Calu3 (cell line): ENCODE results near the gene SLC8A1. TPM values are rescaled to one million over a fixed set of nuclear protein-coding genes. Genes with fewer than 3 reads are reported as not detected.

ENCODE experiments used
- BruUV-seq: library from RNA; stranded (reverse); fragments of 400-500 nt; replicated peaks from 2 replicates; lab custom pipeline; 2021; lab: Mats Ljungman, UMichigan
- CTCF ChIA-PET: fragments of 300-600 bp; sonication (Branson Sonifier 250); formaldehyde crosslinking; loops from one replicate; lab custom pipeline; 2022; ENCODE audit warnings: antibody characterized with exemption; lab: Charles Lee
- DNase-seq: peaks from one replicate; pipeline ENCODE4 v3.0.0; 2022
- H3K27ac Mint-ChIP-seq: one replicate; pipeline ENCODE4 v1.8.0; 2022; ENCODE audit warnings: mixed read lengths; ENCODE audit not compliant: unreplicated experiment
- H3K27me3 Mint-ChIP-seq: one replicate; pipeline ENCODE4 v1.8.0; 2022; ENCODE audit warnings: mixed read lengths; ENCODE audit not compliant: unreplicated experiment
- H3K36me3 Mint-ChIP-seq: one replicate; pipeline ENCODE4 v1.8.0; 2022; ENCODE audit warnings: mild to moderate bottlenecking, moderate library complexity, mixed read lengths; ENCODE audit not compliant: insufficient read depth, unreplicated experiment
- H3K4me1 Mint-ChIP-seq: one replicate; pipeline ENCODE4 v1.8.0; 2022; ENCODE audit warnings: mild to moderate bottlenecking, low read depth, mixed read lengths; ENCODE audit not compliant: unreplicated experiment
- H3K4me3 Mint-ChIP-seq: one replicate; pipeline ENCODE4 v1.8.0; 2022; ENCODE audit warnings: mild to moderate bottlenecking, low read depth, moderate library complexity, mixed read lengths; ENCODE audit not compliant: unreplicated experiment
- H3K9me3 Mint-ChIP-seq: one replicate; pipeline ENCODE4 v1.8.0; 2022; ENCODE audit warnings: low read depth, mixed read lengths; ENCODE audit not compliant: unreplicated experiment
- CTCF ChIP-seq: fragments of 200-600 bp; IDR thresholded peaks from one replicate; pipeline ENCODE4 v1.8.0; 2022; ENCODE audit warnings: antibody characterized with exemption; ENCODE audit not compliant: unreplicated experiment
- intact Hi-C: fragments of 100-400 bp; cut with micrococcal nuclease; formaldehyde crosslinking; loops from one replicate; pipeline ENCODE4 v1.10.0; 2022; ENCODE audit not compliant: unreplicated experiment
- total RNA-seq: library from RNA; stranded (reverse); gene quantifications from 2 replicates; pipeline ENCODE4 v1.2.3, GENCODE V29; 2022

The SLC8A1 gene
- total RNA-seq, 1 experiment from 2014 or later, result 0.05 TPM

- intact Hi-C loops, result no loop called here
- no peak overlapping the region for H3K4me3 Mint-ChIP-seq
- H3K27me3 Mint-ChIP-seq, result no peaks in the 10 kb centered on the region
- no peaks in the 10 kb centered on the region for H3K36me3 Mint-ChIP-seq
- no peak overlapping the region for H3K27ac Mint-ChIP-seq
- TF ChIP-seq CTCF, result no peak
- no peaks in the 10 kb centered on the region for H3K9me3 Mint-ChIP-seq
- H3K4me1 Mint-ChIP-seq, result no peaks in the 10 kb centered on the region
- DNase-seq, result no peak
- BruUV-seq, result no TSS peak
- CTCF ChIA-PET, result no interaction called here
Measured at GRCh38 chr2:40204268-40204667, 247.6 kb downstream of the SLC8A1 start.

GRCh38 chr2:40202798-40203400 lies 249.0 kb downstream of the SLC8A1 start:
- H3K36me3 Mint-ChIP-seq, result no peaks in the 10 kb centered on the region
- no peak overlapping the region for H3K27ac Mint-ChIP-seq
- BruUV-seq, result no TSS peak
- H3K27me3 Mint-ChIP-seq, result no peaks in the 10 kb centered on the region
- no peaks in the 10 kb centered on the region for H3K4me1 Mint-ChIP-seq
- no peak overlapping the region for H3K4me3 Mint-ChIP-seq
- no peak for TF ChIP-seq CTCF
- H3K9me3 Mint-ChIP-seq, result no peaks in the 10 kb centered on the region
- CTCF ChIA-PET, result no interaction called here
- DNase-seq, result no peak
- intact Hi-C loops, result no loop called here

- H3K27ac Mint-ChIP-seq, result no peak overlapping the region
Measured at GRCh38 chr2:40201425-40201824, 250.5 kb downstream of the SLC8A1 start.

GRCh38 chr2:40200366-40200915 lies 251.4 kb downstream of the SLC8A1 start:
- Mint-ChIP-seq H3K27me3 (no peaks in the 10 kb centered on the region), H3K27ac (no peak overlapping the region), H3K9me3 (no peaks in the 10 kb centered on the region), H3K4me3 (no peak overlapping the region), H3K4me1 (no peaks in the 10 kb centered on the region), H3K36me3 (no peaks in the 10 kb centered on the region)
- DNase-seq, result no peak
- no TSS peak for BruUV-seq
- TF ChIP-seq CTCF, result no peak
- CTCF ChIA-PET, result no interaction called here
- intact Hi-C loops, result no loop called here

More at GRCh38 chr2:40201425-40201824, 250.5 kb downstream of the SLC8A1 start:
- intact Hi-C loops, result no loop called here
- Mint-ChIP-seq H3K4me3 (no peak overlapping the region), H3K36me3 (no peaks in the 10 kb centered on the region), H3K9me3 (no peaks in the 10 kb centered on the region), H3K27me3 (no peaks in the 10 kb centered on the region), H3K4me1 (no peaks in the 10 kb centered on the region)
- BruUV-seq, result no TSS peak
- no peak for TF ChIP-seq CTCF
- CTCF ChIA-PET, result no interaction called here
- no peak for DNase-seq
